Measurements from ENCODE around the gene NIT1.
A peak's percentile ranks its signal among the peaks of the same experiment; 100 is the strongest.

NIT1 gene

DNA sequence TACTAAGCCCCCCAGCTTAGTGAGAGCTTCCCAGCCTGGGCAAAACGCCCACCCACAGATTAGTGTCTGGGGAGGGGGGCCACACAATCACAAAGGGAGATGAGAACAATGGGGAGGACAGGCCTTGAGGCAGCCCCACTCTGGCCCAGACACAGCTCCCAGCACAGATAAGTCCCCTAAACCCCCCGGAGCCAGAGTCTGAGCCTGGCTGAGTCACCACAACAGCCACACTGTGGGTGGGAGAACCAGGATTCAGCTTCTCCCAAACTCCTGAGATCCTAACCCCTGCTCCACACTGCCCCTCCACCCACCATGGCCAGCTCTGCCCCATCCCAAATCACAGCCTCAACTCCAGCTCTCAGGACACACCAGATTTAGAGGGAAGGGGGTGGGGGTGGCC is 32.7 kb upstream of the NIT1 start:
- no peak for DNase-seq

DNA sequence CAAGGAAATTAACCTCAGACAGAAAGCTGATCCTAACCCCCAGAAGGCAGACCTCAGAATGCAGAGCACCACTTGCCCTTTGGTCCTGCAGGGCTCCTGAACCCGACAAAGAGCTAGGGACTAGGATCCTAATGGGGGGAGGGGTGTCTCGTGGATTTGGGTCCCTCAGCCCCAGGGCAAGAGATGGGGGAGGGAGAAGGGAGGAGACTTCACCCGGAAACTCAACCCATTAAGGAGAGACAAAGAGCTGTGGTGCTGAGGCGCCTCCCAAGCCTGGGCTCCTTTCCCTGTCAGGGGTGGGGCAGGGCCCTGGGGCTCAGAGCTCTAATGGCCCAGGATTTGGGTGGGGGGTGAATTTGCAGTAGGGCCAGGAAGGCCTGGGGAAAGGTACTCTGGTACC is 31.4 kb upstream of the NIT1 start:
- DNase-seq = no peak

DNA sequence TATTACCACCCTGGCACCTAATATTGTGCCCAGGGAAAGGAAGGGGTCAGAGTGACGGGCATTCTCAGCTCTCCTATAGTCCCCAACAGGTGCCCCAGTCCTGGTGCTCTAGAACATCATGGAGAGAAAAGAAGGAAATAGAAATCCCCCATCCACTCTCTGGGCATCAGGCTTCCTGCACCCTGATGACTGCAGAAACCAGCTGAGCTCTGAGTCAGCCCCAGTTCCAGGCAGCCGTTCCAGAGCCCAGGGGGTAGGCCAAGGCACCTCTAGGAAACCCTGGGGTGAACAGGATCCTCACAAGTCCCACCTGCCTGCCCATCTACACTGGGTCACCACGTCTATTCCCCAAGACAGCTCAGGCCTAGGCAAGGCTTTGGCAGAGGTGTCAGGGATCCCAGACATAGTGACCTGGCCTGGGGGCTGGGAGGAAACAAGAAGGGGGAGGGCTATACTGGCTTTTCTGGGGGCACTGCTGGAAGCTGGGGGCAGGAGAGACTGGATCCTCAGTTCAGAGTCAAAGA is 29.3 kb upstream of the NIT1 start:
- no peak for DNase-seq

DNA sequence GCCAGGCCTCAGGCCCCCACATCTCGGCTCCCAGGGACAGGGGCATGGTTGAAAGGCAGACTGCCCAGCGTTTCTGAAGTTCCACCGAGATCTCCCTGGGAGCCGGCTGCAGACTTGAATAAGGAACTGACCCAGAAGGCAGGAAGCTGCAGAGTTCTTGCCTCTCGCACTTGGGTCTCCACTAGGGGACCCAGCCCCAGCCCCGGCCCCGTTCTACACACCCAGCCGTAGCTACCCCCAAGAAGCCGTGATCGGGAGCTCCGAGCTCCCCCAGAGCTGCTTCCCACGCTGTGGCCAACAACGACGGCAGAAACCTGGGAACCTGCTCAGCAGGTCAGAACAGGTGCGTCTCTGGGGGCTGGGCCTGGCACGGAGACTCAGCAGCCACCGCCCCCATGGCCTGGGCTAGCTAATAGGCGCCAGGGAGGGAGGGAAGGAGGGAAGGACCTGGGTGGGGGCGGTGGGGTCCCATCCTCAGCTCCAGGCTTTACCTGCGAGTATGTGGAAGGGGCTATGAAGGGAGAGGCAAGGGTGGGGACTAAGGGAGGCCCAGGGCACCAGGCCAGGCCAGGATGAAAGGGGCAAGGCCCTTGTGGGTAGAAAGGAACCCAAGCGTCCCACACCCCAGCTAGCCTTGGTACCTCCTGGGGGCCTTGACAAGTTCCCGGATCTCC is 28.5 kb upstream of the NIT1 start, which contains the start of gene NECTIN4:
Gene NECTIN4, minus strand, starts transcription at position 308 of the 674 bp plus-strand sequence. Its CDS starts 262 bp downstream, at position 46.
- no peak for DNase-seq

DNA sequence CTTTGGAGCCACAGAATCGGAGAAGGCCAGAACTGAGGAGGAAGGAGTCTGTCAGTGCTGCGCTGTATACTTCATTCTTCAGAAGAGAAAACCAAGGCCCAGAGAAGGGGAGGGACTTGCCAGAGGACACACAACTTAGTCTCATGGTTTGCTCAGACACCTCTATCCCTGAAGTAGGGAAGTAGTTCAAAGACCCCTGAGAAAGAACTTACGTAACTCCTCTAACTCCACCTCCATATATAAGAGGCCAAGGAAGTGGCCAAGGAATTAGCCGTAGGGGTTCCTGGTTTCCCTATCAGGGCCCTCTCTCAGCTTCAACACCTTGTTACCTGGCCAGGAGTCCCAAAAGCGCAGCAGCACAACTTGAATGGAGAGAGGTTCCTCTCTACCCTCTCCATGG is 28.0 kb upstream of the NIT1 start:
- no peak for DNase-seq

DNA sequence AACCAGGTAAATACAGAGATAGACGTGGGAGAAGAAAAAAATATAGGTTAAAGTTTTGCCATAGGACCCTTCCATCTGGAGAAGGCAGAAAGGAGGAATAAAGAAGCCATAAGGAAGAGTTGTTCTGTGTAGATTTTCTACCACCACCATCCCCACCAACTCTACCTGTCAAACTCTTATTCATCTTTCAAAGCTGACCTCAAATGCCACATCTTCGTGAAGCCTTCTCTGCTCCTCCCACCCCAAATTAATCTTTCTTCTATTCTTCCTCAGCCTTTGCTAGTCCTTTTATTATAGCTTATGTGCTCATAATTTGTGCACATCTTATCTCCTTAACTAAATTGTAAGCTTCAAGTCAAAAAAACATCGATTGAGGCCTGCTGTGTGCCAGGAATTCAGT is 27.3 kb upstream of the NIT1 start:
- no peak for DNase-seq

DNA sequence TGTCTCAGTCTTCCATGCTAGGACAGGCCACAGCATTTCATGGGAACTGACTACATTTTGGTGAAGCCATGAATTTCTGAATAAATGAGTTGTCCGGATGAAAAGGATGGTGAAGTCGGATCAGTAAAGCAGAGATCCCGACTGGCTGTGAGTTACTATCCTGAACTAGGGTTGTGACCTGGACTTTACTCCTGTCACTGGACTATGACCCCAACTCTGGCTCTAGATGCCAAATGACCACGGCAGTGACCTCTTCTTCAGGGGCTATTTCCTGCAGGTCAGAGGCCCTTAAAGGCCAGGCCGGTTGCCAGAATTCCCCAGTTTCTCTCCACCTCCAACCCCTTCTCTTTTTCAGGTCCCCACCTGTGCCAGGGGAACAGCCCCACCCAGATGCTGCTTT is 26.8 kb upstream of the NIT1 start:
- DNase-seq = no peak

DNA sequence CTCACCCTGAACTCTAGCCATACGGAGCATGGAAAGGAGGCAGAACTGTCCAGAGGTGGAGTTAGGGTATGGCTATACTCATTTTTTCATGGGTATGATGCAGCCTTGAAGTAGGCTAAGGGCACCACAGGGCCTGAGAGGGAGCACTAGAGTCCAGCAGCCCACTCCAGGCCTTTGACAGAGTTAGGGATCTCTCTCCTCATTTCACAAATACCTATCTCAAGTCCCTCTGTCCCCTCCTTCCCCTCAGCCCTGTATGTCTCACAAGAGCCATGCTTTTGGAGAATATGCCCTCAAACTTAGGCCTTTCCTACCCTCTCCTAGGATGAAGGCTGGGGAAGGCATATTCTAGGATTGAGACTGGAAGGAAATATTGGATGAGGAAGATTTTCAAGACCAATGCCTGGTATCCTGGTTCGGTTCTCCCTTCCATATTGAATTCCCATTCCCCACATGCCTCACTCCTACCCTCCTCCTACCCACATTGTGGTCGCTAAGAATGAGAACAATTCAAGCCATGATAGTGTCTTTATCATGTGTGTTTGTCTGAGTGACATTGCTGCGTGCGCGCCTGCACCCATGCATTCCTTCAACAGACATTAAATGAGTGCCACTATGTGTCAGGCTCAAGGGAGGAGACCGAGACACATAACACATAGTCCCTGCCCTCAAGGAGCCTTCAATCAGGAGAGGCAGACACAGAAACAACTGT is 26.0 kb upstream of the NIT1 start:
- DNase-seq = no peak

DNA sequence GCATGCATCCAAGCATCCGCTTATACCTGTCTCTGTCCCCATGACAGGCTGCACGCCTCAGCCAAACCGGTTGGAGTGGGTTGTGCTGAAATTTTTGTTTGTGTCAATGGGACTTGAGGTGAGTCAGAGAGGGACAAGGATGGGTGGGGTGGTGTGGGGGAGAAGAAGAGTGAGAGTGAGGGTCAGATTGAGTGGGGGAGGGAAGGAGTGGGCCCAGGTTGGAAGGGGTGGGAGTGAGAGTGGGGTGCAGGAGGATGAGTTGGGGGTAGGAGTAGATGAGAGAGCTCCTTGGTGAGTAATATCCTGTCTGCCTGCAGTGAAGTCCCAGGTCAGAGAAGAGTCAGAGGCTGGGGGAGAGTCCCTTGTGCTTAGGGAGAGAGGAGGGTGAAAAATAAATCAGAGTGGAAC is 25.3 kb upstream of the NIT1 start:
- peak; percentile 62 for DNase-seq

DNA sequence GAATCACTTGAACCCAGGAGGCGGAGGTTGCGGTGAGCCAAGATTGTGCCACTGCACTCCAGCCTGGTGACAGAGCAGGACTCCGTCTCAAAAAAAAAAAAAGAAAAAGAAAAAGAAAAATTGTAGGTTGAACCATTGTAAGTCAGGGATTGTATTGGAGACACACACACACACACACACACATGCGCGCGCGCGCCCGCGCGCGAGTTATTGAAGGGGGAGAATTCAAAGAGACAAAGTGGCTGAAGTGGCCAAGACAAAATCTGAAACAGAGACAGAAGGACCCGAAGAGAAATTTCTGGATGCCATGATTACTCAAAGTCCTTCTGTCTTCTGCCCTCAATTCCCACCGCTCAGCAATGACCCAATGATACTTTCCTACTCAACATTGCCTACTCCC is 23.4 kb upstream of the NIT1 start:
- DNase-seq = no peak

DNA sequence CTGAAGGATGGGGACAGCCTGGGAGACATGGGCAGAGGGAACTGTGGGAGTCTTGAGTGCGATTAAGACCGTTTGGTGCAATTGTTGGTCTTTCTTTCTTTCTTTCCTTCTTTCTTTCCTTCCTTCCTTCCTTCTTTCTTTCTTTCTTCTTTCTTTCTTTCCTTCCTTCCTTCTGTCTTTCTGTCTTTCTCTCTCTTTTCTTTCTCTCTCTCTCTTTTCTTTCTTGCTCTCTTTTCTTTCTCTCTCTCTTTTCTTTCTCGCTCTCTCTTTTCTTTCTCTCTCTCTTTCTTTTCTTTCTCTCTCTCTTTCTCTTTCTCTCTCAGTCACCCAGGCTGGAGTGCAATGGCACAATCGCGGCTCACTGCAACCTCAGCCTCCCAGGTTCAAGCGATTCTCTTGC is 22.7 kb upstream of the NIT1 start:
- DNase-seq = no peak

DNA sequence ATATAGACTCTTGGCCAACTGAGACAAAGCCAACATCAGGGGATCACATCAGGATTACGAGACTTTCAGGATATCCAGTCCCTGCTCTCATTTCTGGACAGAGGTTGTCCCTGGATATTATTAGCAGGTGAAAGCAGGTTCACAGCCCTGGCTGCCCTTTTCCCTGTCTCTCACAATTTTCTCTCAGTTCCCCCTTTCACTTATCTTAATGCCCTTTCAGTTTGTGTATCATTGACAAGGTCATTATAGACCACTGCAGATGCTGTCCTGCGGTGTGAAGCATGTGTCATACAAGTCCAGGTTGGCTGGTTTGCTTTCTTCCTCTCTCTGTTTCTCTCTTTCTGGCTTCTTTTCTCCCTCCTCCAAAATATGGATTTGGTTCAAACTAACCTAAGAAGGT is 21.9 kb upstream of the NIT1 start:
- DNase-seq = no peak

DNA sequence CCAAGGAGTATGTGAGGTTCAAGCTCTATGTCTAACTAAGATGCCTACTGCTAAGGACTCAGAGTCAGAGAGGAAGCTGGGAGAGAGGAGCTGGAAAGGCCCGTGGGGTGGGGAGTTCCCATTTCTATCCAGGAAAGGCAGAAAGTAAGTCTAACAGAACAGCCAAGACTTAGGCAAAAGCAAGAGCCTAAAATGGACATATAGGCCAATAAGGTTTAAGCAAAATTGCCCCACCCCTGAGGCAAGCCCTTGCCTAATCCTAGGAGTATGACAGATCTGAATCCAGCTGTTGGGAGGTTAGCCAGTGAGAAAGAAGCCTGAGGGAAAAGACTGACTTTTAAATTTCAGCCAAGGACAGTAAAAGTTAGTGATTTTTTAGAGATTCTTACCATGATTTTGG is 21.4 kb upstream of the NIT1 start:
- DNase-seq = no peak

DNA sequence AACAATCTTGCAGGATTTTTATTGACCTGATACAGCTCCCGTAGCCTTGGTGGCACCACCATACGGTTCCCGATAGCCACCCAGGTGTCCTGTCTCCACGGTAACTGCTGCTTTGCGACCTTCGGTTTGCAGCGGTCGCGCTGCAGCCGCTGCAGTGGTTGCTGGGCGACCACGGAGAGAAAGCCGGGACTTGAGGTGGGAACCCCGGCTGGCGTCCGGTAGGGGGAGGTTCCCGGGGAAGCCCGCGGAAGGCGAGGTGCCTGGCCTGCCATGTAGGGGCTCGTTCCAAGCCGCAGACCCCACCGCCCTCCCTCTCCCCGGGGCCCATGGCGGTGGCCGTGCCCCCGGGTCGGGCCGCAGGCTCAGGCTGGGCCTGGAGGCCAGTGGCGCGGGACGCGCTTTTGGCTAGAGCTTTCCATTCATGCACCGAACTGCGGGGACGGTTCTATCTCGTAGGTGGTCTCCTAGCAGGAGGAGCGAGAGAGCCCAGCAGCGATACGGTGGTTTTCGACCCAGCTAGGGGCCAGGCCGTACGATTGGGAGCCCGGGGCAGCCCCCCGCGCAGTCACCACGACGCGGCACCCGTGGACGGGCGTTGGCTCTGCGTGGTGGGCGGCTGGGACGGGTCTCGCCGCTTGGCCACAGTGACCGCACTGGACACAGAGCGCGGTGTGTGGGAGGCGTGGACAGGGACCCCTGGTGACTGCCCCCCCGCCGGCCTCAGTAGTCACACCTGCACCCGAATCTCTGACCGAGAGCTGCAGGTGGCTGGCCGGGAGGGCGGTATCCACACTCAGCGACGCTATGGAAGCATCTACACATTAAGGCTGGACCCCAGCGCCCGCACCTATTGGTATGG is 19.5 kb upstream of the NIT1 start, which contains the start of gene KLHDC9:
Gene KLHDC9, plus strand, starts transcription at position 152 of the 859 bp plus-strand sequence. Its CDS starts 175 bp downstream, at position 327.
- DNase-seq = no peak

DNA sequence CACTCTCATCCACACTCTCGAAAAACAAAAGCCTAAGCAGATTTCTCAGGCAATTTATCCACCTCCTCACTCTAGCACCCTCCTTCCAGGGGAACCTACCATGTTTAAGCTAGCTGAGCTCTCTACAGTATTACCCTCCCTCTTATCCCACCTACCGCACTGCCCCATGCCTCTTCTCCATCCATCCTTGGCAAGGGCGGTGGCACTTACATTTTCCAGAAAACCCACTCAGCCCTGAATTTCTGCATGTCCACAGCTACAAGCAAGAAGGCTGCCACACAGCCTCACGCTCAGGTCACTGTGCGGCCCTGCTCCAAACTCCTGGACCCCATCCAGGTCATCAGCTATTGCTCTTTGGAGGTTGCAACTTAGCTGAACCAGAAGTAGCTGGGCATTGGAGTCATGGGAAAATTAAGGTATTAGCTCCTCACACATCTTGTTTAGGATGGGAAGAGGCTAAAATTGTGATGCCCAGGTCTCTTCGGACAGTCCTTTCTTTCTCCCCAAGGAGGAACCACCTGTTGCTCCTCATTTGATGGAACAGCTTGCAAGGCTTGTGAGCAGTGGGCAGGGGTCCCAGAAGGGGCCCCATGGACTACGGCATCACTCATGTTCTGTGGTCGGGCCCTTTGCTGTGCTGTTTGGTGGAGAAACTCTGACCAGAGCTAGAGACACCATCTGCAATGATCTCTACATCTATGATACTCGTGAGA is 18.7 kb upstream of the NIT1 start:
- DNase-seq = no peak

DNA sequence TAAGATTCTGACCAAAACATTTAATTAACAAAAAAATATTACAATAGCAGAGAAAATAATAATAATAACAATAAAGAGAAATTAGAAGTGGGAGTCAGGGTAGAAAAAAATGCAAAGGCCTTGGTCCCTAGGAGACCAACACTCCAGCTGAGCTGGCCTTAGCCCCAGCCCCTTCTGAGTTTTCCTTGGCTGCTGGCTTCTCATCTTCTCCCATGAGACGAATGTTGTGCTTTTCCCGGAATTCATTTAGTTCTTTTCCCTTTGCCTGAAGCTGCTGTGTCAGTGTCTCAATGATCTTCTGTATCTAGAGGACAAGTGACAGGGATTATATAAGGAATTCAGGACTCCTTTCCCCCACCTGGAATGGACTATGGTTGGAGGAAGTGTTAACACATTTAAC is 17.3 kb upstream of the NIT1 start:
- no peak for DNase-seq

DNA sequence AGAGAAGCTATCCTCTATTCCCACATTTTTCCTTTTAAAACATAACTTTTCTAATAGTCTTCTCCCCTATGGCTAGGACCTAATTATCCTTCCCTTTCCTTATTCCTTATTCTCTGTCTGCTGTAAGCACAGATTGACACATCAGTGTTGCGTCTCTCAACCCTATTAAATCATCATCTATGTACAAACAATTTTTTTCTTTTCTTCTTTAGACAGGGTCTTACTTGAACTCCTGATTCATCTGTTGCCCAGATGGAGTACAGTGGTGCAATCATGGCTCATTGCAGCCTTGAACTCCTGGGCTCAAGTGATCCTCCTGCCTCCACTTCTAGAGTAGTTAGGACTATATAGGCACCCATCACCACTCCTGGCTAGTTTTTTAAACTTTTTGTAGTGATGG is 11.5 kb upstream of the NIT1 start:
- no peak for DNase-seq

DNA sequence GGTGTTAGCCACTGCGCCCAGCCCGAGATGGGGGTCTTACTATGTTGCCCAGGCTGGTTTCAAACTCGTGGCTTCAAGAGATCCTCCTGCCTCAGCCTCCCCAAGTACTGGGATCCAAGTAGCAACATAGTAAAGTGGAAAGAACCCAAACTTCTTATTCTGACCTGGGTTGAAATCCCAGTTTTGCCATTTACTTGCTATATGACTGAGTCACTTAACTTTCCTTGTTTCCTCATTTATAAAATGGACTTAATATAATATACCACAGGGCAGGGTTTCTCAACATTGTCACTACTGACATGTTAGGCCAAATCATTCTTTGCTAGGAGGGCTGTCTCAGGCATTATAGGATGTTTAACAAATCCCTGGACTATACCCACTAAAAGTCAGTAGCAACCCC is 6.8 kb upstream of the NIT1 start:
- DNase-seq = no peak

DNA sequence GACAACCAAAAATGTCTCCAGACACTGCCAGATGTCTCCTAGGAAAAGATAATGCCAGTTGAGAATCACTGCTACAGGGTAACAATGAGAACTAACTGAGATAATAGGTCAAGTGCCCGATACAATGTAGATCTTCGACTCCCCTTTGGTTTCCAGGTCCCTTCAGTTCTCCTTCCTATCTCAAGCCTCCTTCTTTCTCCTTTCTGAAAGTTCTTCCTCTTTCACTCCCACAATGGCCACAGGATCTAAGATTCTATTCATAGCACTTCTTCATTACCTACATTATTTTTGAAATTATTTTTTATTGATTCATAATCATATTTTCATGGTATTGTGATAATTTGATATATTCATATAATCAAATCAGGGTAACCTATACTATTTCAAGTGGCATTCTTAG is 6.4 kb upstream of the NIT1 start:
- DNase-seq = no peak

DNA sequence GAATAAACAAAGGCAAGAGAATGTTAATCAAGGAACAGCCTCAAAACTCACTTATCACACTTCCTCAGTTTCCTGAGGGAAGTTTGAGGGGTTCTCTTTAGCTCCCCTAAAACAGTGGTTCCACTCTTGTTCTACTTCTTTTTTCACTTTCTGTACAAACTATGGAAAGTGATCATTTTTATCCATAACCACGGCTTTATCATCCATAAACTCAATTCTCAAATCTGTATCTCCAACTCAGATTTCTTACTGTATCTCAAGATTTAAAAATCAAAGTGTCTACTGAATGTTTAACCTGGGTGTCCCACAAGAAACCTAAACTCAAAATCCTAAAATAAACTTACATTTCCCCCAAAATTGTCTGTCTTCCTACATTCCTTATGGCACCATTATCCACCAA is 4.0 kb upstream of the NIT1 start:
- no peak for DNase-seq

DNA sequence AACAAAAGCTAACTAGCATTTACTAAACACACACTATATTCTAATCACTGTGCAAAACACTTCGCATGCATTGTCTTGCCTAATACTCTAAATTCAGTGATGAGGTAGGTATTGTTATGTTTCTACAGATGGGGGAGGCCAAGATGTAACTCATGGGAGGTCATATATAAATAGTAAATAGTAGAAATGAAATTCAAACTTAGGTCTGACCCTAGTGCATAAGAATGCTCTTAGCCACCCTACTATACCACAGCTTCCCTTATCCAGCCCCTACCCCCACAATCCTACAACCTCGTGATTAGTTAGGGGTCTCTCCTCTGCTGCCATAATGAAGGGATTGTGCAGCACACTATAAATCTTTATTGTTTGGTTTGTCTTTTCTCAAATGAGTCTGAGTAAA is 3.3 kb upstream of the NIT1 start:
- DNase-seq = no peak

DNA sequence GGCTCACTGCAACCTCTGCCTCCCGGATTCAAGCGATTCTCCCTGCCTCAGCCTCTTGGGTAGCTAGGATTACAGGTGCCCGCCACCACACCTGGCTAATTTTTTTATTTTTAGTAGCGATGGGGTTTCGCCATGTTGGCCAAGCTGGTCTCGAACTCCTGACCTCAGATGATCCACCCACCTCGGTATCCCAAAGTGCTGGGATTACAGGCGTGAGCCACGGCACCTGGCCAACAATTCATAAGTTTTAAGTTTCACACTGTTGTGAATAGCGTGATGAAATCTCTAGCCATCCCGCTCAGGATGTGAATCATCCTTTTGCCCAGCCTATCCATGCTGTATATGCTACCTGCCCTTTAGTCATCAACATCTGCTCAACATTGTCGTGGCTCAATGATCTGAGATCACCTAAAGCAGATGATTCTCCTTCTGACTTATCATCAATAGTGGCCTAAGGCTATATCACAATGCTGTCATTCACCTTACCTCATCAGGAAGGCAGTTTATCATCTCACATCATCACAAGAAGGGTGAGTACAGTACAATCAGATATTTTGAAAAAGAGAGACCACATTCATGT is 2.7 kb upstream of the NIT1 start:
- peak; percentile 28 for DNase-seq
